OCI-LY7 (cell line): Measurements from ENCODE around the gene WASF1. TPM values are rescaled to one million over a fixed set of nuclear protein-coding genes. Genes with fewer than 3 reads are reported as not detected.
A peak's percentile ranks its signal among the peaks of the same experiment; 100 is the strongest.

Source experiments
- BruUV-seq: library from RNA; stranded (reverse); fragments of 400-500 nt; replicated peaks from 2 replicates; lab custom pipeline; 2021; lab: Mats Ljungman, UMichigan
- CTCF ChIA-PET: fragments of 300-600 bp; sonication (Branson Sonifier 250); formaldehyde crosslinking; loops from one replicate; lab custom pipeline; 2022; ENCODE audit warnings: antibody characterized with exemption; ENCODE audit not compliant: unreplicated experiment; lab: Charles Lee
- POLR2A ChIA-PET: fragments of 300-600 bp; sonication (Branson Sonifier 250); formaldehyde crosslinking; loops from one replicate; lab custom pipeline; 2022; ENCODE audit warnings: antibody characterized with exemption; lab: Charles Lee
- DNase-seq: peaks from one replicate; pipeline ENCODE4 v3.0.0-alpha.2; 2015; ENCODE audit warnings: low spot score
- H2AFZ ChIP-seq: fragments of 200-600 bp; sonication (generic), shearing (Covaris generic); 2 replicates; pipeline ENCODE4 v1.6.1; 2014; ENCODE audit warnings: mild to moderate bottlenecking, antibody characterized with exemption, low read length, moderate library complexity
- H3K27ac ChIP-seq: fragments of 200-600 bp; sonication (generic); 2 replicates; pipeline ENCODE4 v1.5.1; 2014; ENCODE audit warnings: mixed run types, low read depth, mild to moderate bottlenecking, moderate library complexity, low read length, inconsistent platforms; ENCODE audit not compliant: poor library complexity, severe bottlenecking
- H3K36me3 ChIP-seq: fragments of 200-600 bp; sonication (generic); 2 replicates; pipeline ENCODE4 v1.6.1; 2014; ENCODE audit warnings: mild to moderate bottlenecking, antibody characterized with exemption, low read length, moderate library complexity, mixed read lengths; ENCODE audit not compliant: insufficient read depth
- H3K4me1 ChIP-seq: fragments of 200-600 bp; sonication (generic); 2 replicates; pipeline ENCODE4 v1.5.1; 2014; ENCODE audit warnings: mild to moderate bottlenecking, low read length; ENCODE audit not compliant: insufficient read depth, poor library complexity, severe bottlenecking
- H3K4me2 ChIP-seq: fragments of 200-600 bp; sonication (generic); 2 replicates; pipeline ENCODE4 v1.6.1; 2014; ENCODE audit warnings: mild to moderate bottlenecking, low read length
- H3K4me3 ChIP-seq: fragments of 200-600 bp; sonication (generic); 2 replicates; pipeline ENCODE4 v1.5.1; 2014; ENCODE audit warnings: mild to moderate bottlenecking, low read depth, low read length; ENCODE audit not compliant: poor library complexity, severe bottlenecking
- H3K79me2 ChIP-seq: fragments of 200-600 bp; sonication (generic); 2 replicates; pipeline ENCODE4 v1.6.1; 2016; ENCODE audit warnings: low read depth, mild to moderate bottlenecking, low read length, moderate library complexity, mixed read lengths; ENCODE audit not compliant: insufficient read depth
- H3K9me2 ChIP-seq: fragments of 200-600 bp; sonication (generic); 2 replicates; pipeline ENCODE4 v1.6.1; 2016; ENCODE audit warnings: mild to moderate bottlenecking, low read length, mixed read lengths; ENCODE audit not compliant: insufficient read depth
- H3K9me3 ChIP-seq: fragments of 200-600 bp; sonication (generic); 2 replicates; pipeline ENCODE4 v1.6.1; 2014; ENCODE audit warnings: mild to moderate bottlenecking, mixed run types, low read length, mixed read lengths
- H4K20me1 ChIP-seq: fragments of 200-600 bp; sonication (generic); 2 replicates; pipeline ENCODE4 v1.6.1; 2014; ENCODE audit warnings: mild to moderate bottlenecking, antibody characterized with exemption, low read length, moderate library complexity, mixed read lengths; ENCODE audit not compliant: insufficient read depth
- EZH2phosphoT487 ChIP-seq: fragments of 200-600 bp; sonication (generic); IDR thresholded peaks from 2 replicates; pipeline ENCODE4 v1.6.1; 2018; ENCODE audit warnings: low read depth, borderline replicate concordance, mild to moderate bottlenecking, mixed run types, antibody characterized with exemption, low read length, moderate library complexity, mixed read lengths
- intact Hi-C: fragments of 100-400 bp; cut with micrococcal nuclease; formaldehyde crosslinking; loops from one replicate; pipeline ENCODE4 v1.10.0; 2022; ENCODE audit not compliant: unreplicated experiment
- total RNA-seq, 2 experiments: library from RNA; depleted of rRNA in 1 of 2; stranded (reverse); fragments of >200 nt in 1 of 2; shearing (Covaris generic) in 1 of 2; gene quantifications; 2 replicates each; pipeline ENCODE4 v1.2.3, GENCODE V29; 2014 to 2022
- TF ChIP-seq, protein P1 (sequence below): fragments of 200-600 bp; sonication (generic); conservative IDR thresholded peaks from 2 replicates; pipeline ENCODE4 v1.5.1; 2014; ENCODE audit warnings: mild to moderate bottlenecking, antibody characterized with exemption, low read length, moderate library complexity, mixed read lengths

The WASF1 gene
- total RNA-seq, 2 experiments from 2014 or later: 34.6 to 78.4 TPM

GRCh38 chr6:110089323-110089722 lies 90.1 kb downstream of the WASF1 start:
- no peak overlapping the region for H3K4me3 ChIP-seq
- H3K27ac ChIP-seq: peak overlapping the region; percentile 92
- DNase-seq: no peak
- POLR2A ChIA-PET: interaction anchor here (0.6 to 2.0 kb wide), 11 partner anchors 8 to 880 kb away, joined by 3 to 20 read pairs (median 6); no protein-coding TSS in a partner anchor
- peak overlapping the region; percentile 55; the same call in 1 of the 2 replicates for H3K4me2 ChIP-seq
- intact Hi-C loops: loop anchor here (5.0 kb wide), 1 partner anchor 88 kb away; the partner anchor contains the start of gene WASF1
- H2AFZ ChIP-seq: no peak overlapping the region
- H3K4me1 ChIP-seq: peaks cover 36% of the 10 kb centered on the region
- no peaks in the 10 kb centered on the region for H4K20me1 ChIP-seq
- TF ChIP-seq EZH2phosphoT487: no peak
- TF ChIP-seq, protein P1, sequence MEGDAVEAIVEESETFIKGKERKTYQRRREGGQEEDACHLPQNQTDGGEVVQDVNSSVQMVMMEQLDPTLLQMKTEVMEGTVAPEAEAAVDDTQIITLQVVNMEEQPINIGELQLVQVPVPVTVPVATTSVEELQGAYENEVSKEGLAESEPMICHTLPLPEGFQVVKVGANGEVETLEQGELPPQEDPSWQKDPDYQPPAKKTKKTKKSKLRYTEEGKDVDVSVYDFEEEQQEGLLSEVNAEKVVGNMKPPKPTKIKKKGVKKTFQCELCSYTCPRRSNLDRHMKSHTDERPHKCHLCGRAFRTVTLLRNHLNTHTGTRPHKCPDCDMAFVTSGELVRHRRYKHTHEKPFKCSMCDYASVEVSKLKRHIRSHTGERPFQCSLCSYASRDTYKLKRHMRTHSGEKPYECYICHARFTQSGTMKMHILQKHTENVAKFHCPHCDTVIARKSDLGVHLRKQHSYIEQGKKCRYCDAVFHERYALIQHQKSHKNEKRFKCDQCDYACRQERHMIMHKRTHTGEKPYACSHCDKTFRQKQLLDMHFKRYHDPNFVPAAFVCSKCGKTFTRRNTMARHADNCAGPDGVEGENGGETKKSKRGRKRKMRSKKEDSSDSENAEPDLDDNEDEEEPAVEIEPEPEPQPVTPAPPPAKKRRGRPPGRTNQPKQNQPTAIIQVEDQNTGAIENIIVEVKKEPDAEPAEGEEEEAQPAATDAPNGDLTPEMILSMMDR: no peak
- no peaks in the 10 kb centered on the region for H3K9me2 ChIP-seq
- peaks cover 10% of the 10 kb centered on the region; the same call in 1 of the 2 replicates for H3K36me3 ChIP-seq
- no TSS peak for BruUV-seq
- CTCF ChIA-PET: interaction anchor here (0.9 kb wide), 1 partner anchor 50 kb away, joined by 3 read pairs; no protein-coding TSS in a partner anchor
- no peaks in the 10 kb centered on the region for H3K79me2 ChIP-seq
- peaks cover 8% of the 10 kb centered on the region; the same call in 1 of the 2 replicates for H3K9me3 ChIP-seq

DNA sequence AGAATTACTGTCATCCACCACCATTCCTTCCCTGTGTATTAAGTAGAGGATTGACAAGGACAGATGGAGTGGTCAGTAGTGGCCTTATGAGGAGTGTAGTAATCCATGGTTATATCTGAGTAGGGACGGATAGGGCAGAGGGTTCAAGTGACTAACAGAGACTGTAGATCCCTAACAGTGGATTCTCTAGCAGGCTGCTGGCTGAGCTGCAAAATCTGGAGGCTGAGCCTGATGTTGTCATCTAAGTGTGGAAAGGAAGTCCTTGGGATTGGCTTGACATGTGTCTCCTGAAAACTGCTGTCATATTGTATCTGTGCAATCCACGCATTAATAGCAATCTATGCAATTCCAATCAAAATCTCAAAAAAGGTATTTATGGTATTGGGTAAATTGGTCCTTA lies 94.2 kb downstream of the WASF1 start:
- TF ChIP-seq, protein P1: no peak
- no peak for TF ChIP-seq EZH2phosphoT487
- H3K4me1 ChIP-seq: peaks cover 42% of the 10 kb centered on the region
- DNase-seq: no peak
- no peaks in the 10 kb centered on the region for H4K20me1 ChIP-seq
- ChIA-PET POLR2A (interaction anchor here (0.7 to 1.5 kb wide), 5 partner anchors 13 to 856 kb away, joined by 3 to 6 read pairs (median 4); partner anchors contain the start of genes CDC40 and WASF1), CTCF (no interaction called here)
- no peak overlapping the region for H3K4me2 ChIP-seq
- H3K36me3 ChIP-seq: peaks cover 10% of the 10 kb centered on the region; the same call in 1 of the 2 replicates
- H3K9me3 ChIP-seq: peaks cover 8% of the 10 kb centered on the region; the same call in 1 of the 2 replicates
- no peak overlapping the region for H3K27ac ChIP-seq
- BruUV-seq: no TSS peak
- H3K9me2 ChIP-seq: no peaks in the 10 kb centered on the region
- H3K79me2 ChIP-seq: no peaks in the 10 kb centered on the region
- H3K4me3 ChIP-seq: no peak overlapping the region
- intact Hi-C loops: loop anchor here (5.0 kb wide), 1 partner anchor 92 kb away; the partner anchor contains the start of gene WASF1
- H2AFZ ChIP-seq: no peak overlapping the region
